CD4-positive, alpha-beta T cell treated with Interleukin-17A for 4 hours (primary cell): Measurements from ENCODE around the gene CDHR1.

ENCODE experiments used
- DNase-seq: peaks from one replicate; pipeline ENCODE4 v3.0.0-alpha.2; 2020; ENCODE audit warnings: mixed read lengths

The CDHR1 gene

GRCh38 chr10:84201682-84202081, 7.3 kb downstream of the CDHR1 start:
- no peak for DNase-seq

- DNase-seq, result no peak
Observed at GRCh38 chr10:84202349-84202748, 8.0 kb downstream of the CDHR1 start.

- no peak for DNase-seq
Observed at GRCh38 chr10:84204122-84204521, 9.8 kb downstream of the CDHR1 start.

- DNase-seq, result no peak
Observed at GRCh38 chr10:84204610-84205009, 10.3 kb downstream of the CDHR1 start.

GRCh38 chr10:84205049-84205852, 10.9 kb downstream of the CDHR1 start:
- peak; percentile 75 for DNase-seq

- no peak for DNase-seq
Observed at GRCh38 chr10:84205853-84206525, 11.7 kb downstream of the CDHR1 start.

- DNase-seq, result no peak
Observed at GRCh38 chr10:84208023-84208422, 13.7 kb downstream of the CDHR1 start.

- no peak for DNase-seq
Observed at GRCh38 chr10:84211566-84211965, 17.2 kb downstream of the CDHR1 start.

GRCh38 chr10:84212014-84212413, 17.7 kb downstream of the CDHR1 start:
- DNase-seq, result no peak

- DNase-seq, result no peak
Observed at GRCh38 chr10:84213076-84213475, 18.7 kb downstream of the CDHR1 start.

- DNase-seq, result no peak
Observed at GRCh38 chr10:84214046-84214572, 19.8 kb downstream of the CDHR1 start.

GRCh38 chr10:84214612-84215235, 20.4 kb downstream of the CDHR1 start:
- peak; percentile 34 for DNase-seq

GRCh38 chr10:84216834-84217233, 22.5 kb downstream of the CDHR1 start:
- DNase-seq, result no peak

GRCh38 chr10:84217746-84218145, 23.4 kb downstream of the CDHR1 start:
- no peak for DNase-seq

- DNase-seq, result no peak
Observed at GRCh38 chr10:84221916-84222315, 27.6 kb downstream of the CDHR1 start.

- no peak for DNase-seq
Observed at GRCh38 chr10:84224411-84225028, 30.2 kb downstream of the CDHR1 start.

- no peak for DNase-seq
Observed at GRCh38 chr10:84225427-84226173, 31.3 kb downstream of the CDHR1 start, which contains the start of gene LRIT2. Gene LRIT2, minus strand, starts transcription at chr10:84225544. Its CDS starts 24 bp downstream, at chr10:84225520.

GRCh38 chr10:84226616-84227015, 32.3 kb downstream of the CDHR1 start:
- no peak for DNase-seq

GRCh38 chr10:84227810-84228209, 33.5 kb downstream of the CDHR1 start:
- no peak for DNase-seq

GRCh38 chr10:84230359-84230758, 36.0 kb downstream of the CDHR1 start:
- DNase-seq, result no peak

GRCh38 chr10:84232376-84232775, 38.0 kb downstream of the CDHR1 start:
- DNase-seq, result no peak

GRCh38 chr10:84233940-84234339, 39.6 kb downstream of the CDHR1 start:
- DNase-seq, result no peak
